HG03025 (cell line): ENCODE data around the gene VPS37B.
"Not testable (repeated sequence)": the region's sequence is repeated elsewhere in the genome, so short reads cannot be mapped to it uniquely, and the experiment has no call there.

Experiments
- ATAC-seq: cut with Tn5 transposase; IDR thresholded peaks from one replicate; pipeline ENCODE4 v1.9.1; 2021; ENCODE audit warnings: mild to moderate bottlenecking, moderate library complexity; ENCODE audit not compliant: unreplicated experiment, low FRiP score

VPS37B gene

GRCh38 chr12:122884860-122885259, 11.1 kb downstream of the VPS37B start:
- ATAC-seq = no peak

GRCh38 chr12:122884091-122884826, 11.7 kb downstream of the VPS37B start:
- no peak for ATAC-seq

DNA sequence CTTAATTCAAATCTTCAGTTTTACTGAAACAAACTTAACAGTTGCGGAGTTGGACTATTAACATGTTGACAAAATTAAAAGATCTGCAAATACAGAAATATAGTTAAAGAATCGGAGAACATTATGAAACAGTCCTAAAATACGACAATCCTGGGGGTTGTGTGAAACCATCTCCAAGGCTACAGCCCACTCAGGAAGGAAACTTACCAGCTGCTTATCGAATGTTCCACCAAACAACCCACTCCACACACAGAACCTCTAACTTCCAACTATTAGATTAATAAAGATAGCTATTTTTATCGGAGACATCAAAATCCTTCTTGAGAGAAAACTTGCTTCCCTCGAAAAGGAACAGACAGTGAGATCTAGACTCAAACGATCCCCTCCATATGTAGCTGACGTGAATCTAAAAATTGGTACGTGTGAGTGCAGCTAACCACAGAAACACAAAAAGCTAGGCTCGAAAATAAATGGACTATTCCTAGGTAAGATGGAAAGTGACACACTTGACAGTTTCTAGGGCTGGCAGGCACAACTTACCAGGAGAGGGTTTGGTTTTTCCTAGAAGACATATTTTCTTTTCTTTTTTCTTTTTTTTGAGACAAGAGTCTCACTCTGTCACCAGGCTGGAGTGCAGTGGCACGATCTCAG, 12.9 kb downstream of the VPS37B start:
- ATAC-seq = no peak

DNA sequence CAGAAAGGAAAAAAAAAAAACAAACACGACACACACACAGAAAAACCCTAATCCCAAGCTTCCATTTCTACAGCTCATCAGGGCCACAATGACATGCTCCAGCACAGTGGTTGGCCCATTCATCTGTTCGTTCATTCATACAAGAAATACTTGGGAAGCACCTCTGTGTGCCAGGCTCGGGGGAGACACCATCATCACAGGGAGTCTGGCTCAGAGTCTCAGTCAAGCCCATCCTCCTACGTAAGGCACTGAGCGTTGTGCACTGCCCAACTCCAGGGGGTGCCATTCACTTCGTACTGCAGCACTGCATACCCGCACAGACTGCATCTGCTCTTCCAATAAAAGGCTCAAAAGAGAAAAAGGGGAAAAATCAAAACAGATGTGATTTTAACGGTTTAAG, 15.3 kb downstream of the VPS37B start:
- ATAC-seq = no peak

- no peak for ATAC-seq
Observed at GRCh38 chr12:122880155-122880667, 15.7 kb downstream of the VPS37B start.

DNA sequence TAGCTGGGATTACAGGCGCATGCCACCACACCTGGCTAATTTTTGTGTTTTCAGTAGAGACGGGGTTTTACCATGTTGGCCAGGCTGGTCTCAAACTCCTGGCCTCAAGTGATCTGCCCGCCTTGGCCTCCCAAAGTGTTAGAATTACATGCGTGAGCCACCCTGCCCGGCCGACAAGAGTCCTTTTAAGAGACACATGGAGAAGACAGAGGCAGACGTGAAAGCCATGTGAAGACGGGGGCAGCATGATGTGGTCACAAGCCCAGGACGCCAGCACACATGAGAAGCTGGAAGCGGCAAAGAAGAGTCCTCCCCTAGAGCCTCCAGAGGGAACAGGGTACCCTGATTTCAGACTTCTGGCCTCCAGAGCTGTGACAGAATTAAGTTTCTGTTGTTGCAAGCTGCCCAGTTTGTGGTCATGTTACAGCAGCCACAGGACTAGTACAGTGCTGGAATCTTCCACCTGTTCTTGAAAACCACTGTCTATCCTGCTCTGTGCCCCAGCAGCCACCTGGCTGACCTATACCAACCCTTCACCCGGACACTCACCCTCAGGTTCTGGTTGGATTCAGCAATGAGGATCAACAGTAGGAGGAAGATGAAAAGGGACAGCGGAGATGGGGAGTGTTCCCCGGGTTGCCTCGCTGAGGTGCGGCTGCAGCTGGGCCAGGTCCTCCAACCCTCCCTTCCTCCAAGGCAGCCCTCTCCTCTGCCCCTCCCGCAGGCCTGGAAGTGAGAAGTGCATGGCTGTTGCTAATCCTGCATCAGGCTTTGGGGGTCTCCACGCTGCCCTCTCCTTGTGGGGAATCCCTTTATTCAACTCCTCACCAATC, 16.9 kb downstream of the VPS37B start:
- ATAC-seq = no peak

DNA sequence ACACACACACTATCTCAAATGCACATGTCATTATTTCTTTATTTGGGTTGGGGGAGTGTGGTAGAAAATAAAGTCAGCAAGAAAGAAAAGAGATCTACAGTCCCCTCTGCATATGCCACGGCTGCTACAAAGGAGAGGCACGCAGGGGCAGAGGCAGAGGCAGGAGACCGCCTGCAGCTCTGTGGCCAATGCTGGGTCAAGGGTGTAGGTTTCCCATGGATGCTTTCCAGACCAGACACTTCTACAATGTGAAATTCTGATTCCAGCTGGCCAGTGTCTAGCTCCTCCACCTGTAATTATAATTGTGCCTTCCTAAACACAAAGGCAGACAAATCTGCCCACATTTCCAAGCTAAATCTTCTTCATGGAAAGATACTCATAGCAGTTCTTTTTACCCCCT, 19.2 kb downstream of the VPS37B start:
- no peak for ATAC-seq

DNA sequence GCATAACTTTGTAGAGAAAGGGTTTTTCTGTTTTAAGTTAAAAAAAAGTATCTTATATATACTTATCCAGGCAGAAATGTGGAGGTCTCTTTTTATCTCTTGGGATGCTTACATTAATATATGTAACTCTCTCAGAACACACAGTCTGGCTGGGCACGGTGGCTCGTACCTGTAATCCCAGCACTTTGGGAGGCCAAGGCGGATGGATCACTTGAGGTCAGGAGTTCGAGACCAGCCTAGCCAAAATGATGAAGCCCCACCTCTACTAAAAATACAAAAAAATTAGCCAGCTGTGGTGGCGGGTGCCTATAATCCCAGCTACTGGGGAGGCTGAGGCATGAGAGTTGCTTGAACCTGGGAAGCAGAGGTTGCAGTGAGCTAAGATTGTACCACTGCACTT, 19.6 kb downstream of the VPS37B start:
- ATAC-seq = not testable (repeated sequence)

GRCh38 chr12:122875590-122876220, 20.2 kb downstream of the VPS37B start:
- ATAC-seq = no peak

- ATAC-seq = no peak
Observed at GRCh38 chr12:122874081-122874480, 21.8 kb downstream of the VPS37B start.

- no peak for ATAC-seq
Observed at GRCh38 chr12:122873540-122873939, 22.4 kb downstream of the VPS37B start.

DNA sequence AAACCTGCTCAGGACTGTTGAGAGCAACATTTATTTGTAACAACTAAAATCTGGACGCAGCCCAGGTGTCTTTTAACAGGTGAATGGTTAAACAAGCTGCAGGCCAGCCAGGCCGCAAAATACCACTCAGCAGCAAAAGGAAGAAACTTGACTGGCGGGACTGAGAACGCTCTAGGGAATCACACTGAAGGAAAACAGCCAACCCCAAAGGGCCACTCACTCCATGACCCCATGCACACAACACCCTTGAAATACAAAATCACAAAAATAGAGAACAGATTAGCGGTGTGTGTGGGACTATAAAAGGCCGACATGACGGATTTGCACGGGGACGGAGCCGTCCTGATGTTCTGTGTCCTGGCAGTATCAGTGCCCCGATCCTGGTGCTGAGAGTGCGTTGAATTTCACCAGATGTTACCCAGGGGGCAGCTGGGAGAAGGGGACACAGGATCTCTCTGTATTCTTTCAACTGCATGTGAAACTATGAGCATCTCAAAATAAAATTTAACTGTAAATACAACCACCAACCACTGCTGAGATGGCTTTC, 23.0 kb downstream of the VPS37B start:
- no peak for ATAC-seq

- no peak for ATAC-seq
Observed at GRCh38 chr12:122871851-122872780, 23.8 kb downstream of the VPS37B start.

GRCh38 chr12:122870867-122871664, 24.9 kb downstream of the VPS37B start:
- no peak for ATAC-seq

DNA sequence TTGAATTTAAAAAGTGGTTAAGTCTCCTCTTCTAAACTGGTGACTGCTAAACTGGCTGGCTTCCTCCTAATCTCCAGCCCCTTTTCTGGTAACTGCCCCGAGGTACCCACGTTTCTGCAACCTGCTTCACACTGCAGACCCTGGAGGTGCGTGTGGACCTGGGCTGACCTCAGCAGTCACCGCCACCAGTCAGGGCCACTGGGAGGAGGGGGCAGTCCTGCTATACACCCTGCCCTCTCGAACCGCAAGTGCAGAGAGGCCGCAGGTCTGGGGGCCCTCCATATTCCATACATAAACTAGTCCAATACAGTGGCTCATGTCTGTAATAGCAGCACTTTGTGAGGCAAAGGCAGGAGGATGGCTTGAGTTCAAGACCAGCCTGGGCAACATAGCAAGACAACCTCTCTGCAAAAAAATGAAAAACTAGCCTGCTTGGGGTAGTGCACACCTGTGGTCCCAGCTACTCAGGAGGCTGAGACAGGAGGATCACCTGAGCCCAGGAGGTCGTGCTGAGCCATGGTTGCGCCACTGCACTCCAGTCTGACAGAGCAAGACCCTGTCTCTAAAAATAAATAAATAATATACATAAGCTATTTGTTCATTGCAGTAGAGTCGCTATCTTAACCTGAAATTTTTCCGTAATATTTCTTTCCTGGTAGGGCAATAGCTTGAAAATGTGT, 25.6 kb downstream of the VPS37B start:
- no peak for ATAC-seq

GRCh38 chr12:122869207-122869973, 26.5 kb downstream of the VPS37B start:
- no peak for ATAC-seq

DNA sequence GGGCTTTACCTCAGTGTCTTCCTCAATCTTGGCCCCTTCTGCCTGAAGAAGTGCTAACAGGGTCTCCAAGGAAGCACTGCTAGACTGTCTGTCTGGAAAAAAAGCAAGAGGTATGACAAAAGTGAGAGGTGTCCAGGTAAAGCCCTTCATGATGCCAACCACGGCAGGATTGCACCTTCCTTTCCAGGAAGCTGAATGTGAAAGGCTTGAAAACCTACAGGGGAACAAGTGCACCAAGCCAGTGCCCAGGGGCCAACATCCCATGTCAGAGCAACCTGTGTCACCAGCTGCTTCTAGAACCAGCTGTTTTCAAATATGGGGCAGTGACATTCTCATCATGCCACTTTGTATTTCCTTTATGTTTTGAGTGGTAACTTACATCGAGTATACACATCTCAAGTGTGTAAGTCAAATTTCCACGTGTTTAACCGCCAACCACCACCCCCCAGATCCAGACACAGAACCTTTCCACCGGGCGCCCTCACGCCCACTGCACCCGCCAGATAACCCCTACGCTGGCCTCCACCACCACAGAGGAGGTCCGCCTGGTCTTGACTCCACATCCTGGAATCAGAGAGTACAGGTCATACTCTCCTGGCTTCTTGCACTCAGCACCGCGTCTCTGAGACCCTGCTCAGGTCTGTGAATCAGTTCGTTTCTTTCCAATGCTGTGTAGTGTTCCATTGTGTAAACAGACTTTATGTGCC, 27.3 kb downstream of the VPS37B start:
- ATAC-seq = no peak
